Neuronal stem cell (in vitro differentiated cells): Measurements from ENCODE around the gene TRPV4. TPM values are rescaled to one million over a fixed set of nuclear protein-coding genes. Genes with fewer than 3 reads are reported as not detected.

Experiments used
- DNase-seq: peaks from one replicate; pipeline ENCODE4 v3.0.0-alpha.2; 2013; ENCODE audit warnings: low spot score
- H2AFZ ChIP-seq: one replicate; pipeline ENCODE4 v1.6.1; 2013; ENCODE audit warnings: mild to moderate bottlenecking, low read length, inconsistent platforms
- H2AK5ac ChIP-seq: 2 replicates; pipeline ENCODE4 v1.6.1; 2013; ENCODE audit warnings: low read depth, mild to moderate bottlenecking, inconsistent platforms, low read length, moderate library complexity, mixed read lengths
- H2BK120ac ChIP-seq: 2 replicates; pipeline ENCODE4 v1.6.1; 2013; ENCODE audit warnings: low read depth, mild to moderate bottlenecking, inconsistent platforms, low read length, moderate library complexity, mixed read lengths
- H2BK12ac ChIP-seq: one replicate; pipeline ENCODE4 v1.6.1; 2013; ENCODE audit warnings: low read length, inconsistent platforms
- H2BK15ac ChIP-seq: 2 replicates; pipeline ENCODE4 v1.6.1; 2013; ENCODE audit warnings: mild to moderate bottlenecking, low read length, inconsistent platforms, mixed read lengths
- H2BK5ac ChIP-seq: one replicate; pipeline ENCODE4 v1.6.1; 2013; ENCODE audit warnings: inconsistent platforms, mild to moderate bottlenecking, low read length, moderate library complexity
- H3K14ac ChIP-seq: one replicate; pipeline ENCODE4 v1.6.1; 2013; ENCODE audit warnings: low read length, inconsistent platforms
- H3K18ac ChIP-seq: 2 replicates; pipeline ENCODE4 v1.6.1; 2013; ENCODE audit warnings: low read length, inconsistent platforms
- H3K23ac ChIP-seq: 2 replicates; pipeline ENCODE4 v1.6.1; 2013; ENCODE audit warnings: low read depth, mild to moderate bottlenecking, mixed read lengths, low read length, inconsistent platforms; ENCODE audit not compliant: poor library complexity
- H3K27ac ChIP-seq: replicated peaks from 3 replicates; pipeline ENCODE4 v1.5.1; 2013; ENCODE audit warnings: low read length, inconsistent platforms
- H3K27me3 ChIP-seq, 3 experiments: 2 replicates each; pipeline ENCODE4 v1.6.1; 2013; ENCODE audit warnings: low read length in 3 of 3, mild to moderate bottlenecking in 2 of 3, inconsistent platforms in 1 of 3, low read depth in 1 of 3, mixed read lengths in 1 of 3, moderate library complexity in 1 of 3; ENCODE audit not compliant: control insufficient read depth in 3 of 3, insufficient read depth in 3 of 3
- H3K36me3 ChIP-seq, 2 donors: replicated peaks in 1 of 2; 2 replicates each; pipeline ENCODE4 v1.6.1; 2013; ENCODE audit warnings: low read length in 2 of 2; ENCODE audit not compliant: control insufficient read depth in 2 of 2, insufficient read depth in 2 of 2
- H3K4ac ChIP-seq: 2 replicates; pipeline ENCODE4 v1.6.1; 2013; ENCODE audit warnings: inconsistent platforms, mild to moderate bottlenecking, low read length, moderate library complexity
- H3K4me1 ChIP-seq, 2 donors: 1 replicate in 1 of 2; 2 replicates in 1 of 2; pipeline ENCODE4 v1.6.1; 2013; ENCODE audit warnings: low read length in 2 of 2, low read depth in 1 of 2; ENCODE audit not compliant: control insufficient read depth in 2 of 2, insufficient read depth in 1 of 2
- H3K4me2 ChIP-seq: one replicate; pipeline ENCODE4 v1.6.1; 2013; ENCODE audit warnings: mild to moderate bottlenecking, low read length, inconsistent platforms; ENCODE audit not compliant: insufficient read depth, poor library complexity, severe bottlenecking
- H3K4me3 ChIP-seq, 2 donors: 2 replicates each; pipeline ENCODE4 v1.5.1; 2013; ENCODE audit warnings: low read length in 2 of 2, mild to moderate bottlenecking in 2 of 2, inconsistent platforms in 1 of 2, moderate library complexity in 1 of 2
- H3K79me1 ChIP-seq: one replicate; pipeline ENCODE4 v1.6.1; 2013; ENCODE audit warnings: low read depth, mild to moderate bottlenecking, inconsistent platforms, low read length, moderate library complexity
- H3K9ac ChIP-seq: one replicate; pipeline ENCODE4 v1.6.1; 2013; ENCODE audit warnings: mild to moderate bottlenecking, low read depth, low read length, inconsistent platforms; ENCODE audit not compliant: poor library complexity
- H3K9me3 ChIP-seq, 2 donors: replicated peaks in 1 of 2; 2 replicates each; pipeline versions ENCODE3 to v1.6.1; 2013; ENCODE audit warnings: low read length in 2 of 2, mild to moderate bottlenecking in 2 of 2, inconsistent platforms in 1 of 2, low read depth in 1 of 2, mixed read lengths in 1 of 2, moderate library complexity in 1 of 2; ENCODE audit not compliant: control insufficient read depth in 2 of 2, insufficient read depth in 1 of 2
- H4K8ac ChIP-seq: one replicate; pipeline ENCODE4 v1.6.1; 2013; ENCODE audit warnings: low read depth, mild to moderate bottlenecking, inconsistent platforms, low read length, moderate library complexity
- H4K91ac ChIP-seq: one replicate; pipeline ENCODE4 v1.6.1; 2013; ENCODE audit warnings: low read length, low read depth, mild to moderate bottlenecking, inconsistent platforms; ENCODE audit not compliant: poor library complexity
- WGBS, 2 donors: extraction: QIAGEN DNeasy Blood & Tissue Kit; methylation state at CpG; one replicate each; pipeline ENCODE4 v1.1.7; 2013; ENCODE audit warnings: missing lambda C conversion rate in 2 of 2, mixed read lengths in 1 of 2; ENCODE audit not compliant: insufficient read length in 2 of 2, insufficient replicate concordance in 1 of 2; ENCODE audit errors: extremely low coverage in 2 of 2; 5-methylcytosine and 5-hydroxymethylcytosine counted together
- polyA plus RNA-seq, 2 experiments: library from polyadenylated mRNA; stranded (reverse); fragments of 200-250 nt; gene quantifications; one replicate each; pipeline ENCODE4 v1.2.3, GENCODE V29; 2013

TRPV4 gene
- polyA plus RNA-seq (2013, experiment 1 of 2) = 3.5 TPM
- polyA plus RNA-seq (2013, experiment 2 of 2) = 3.6 TPM

- Histone ChIP-seq H3K36me3 (no peaks in the 10 kb centered on the region), H2BK120ac (no peak within 1 kb of the TSS), H3K23ac (no peak within 1 kb of the TSS), H3K9ac (peak within 1 kb of the TSS; percentile 7), H3K27ac (no peak within 1 kb of the TSS), H2BK5ac (no peak within 1 kb of the TSS), H3K4me3 (peak within 1 kb of the TSS; percentile 34 to 79), H4K8ac (no peak within 1 kb of the TSS), H2BK15ac (peak within 1 kb of the TSS; percentile 3), H3K14ac (no peak within 1 kb of the TSS), H2AK5ac (peak within 1 kb of the TSS; percentile 77), H3K18ac (peak within 1 kb of the TSS; percentile 86), H3K79me1 (no peaks in the 10 kb centered on the region), H3K4me2 (peak within 1 kb of the TSS; percentile 84), H3K9me3 (no peaks in the 10 kb centered on the region), H3K27me3 (peaks cover 0 to 38% (median 2%) of the 10 kb centered on the region in 3 experiments), H3K4ac (no peak within 1 kb of the TSS), H4K91ac (no peak within 1 kb of the TSS), H2BK12ac (no peak within 1 kb of the TSS), H3K4me1 (no peaks in the 10 kb centered on the region), H2AFZ (peak within 1 kb of the TSS; percentile 90)
- peak; percentile 40 for DNase-seq
- no CpG with 5 or more reads among the region's 67 CpGs for WGBS, 2 donors
Observed at GRCh38 chr12:109833307-109834189, at the start of gene TRPV4. Gene TRPV4 (minus strand): TSS chr12:109833398. CDS start chr12:109814796, 18,602 bp downstream.

DNA sequence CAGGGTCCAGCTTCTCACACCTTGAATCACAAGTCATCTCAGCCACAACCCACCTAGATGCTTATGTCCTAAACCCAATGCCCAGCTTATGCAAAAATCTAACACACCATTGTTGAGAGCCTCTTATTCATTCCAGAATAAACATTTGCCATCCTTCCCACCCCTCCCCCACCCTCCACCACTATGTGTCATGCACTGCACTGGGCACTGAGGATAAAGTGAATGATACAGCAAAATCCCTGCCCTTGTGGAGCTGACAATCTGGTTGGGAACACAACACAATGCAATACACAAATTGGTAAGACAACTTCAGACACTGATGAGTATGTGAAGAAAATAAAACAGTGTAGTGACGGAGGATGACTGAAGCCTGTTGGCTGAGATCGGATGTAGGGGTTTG is 48.6 kb upstream of the TRPV4 start:
- H3K36me3 ChIP-seq = no peaks in the 10 kb centered on the region
- no peak overlapping the region for H3K27ac ChIP-seq
- no peaks in the 10 kb centered on the region for H3K9me3 ChIP-seq
- H3K18ac ChIP-seq = no peak overlapping the region
- no peak overlapping the region for H3K23ac ChIP-seq
- H3K4me2 ChIP-seq = no peak overlapping the region
- H2BK15ac ChIP-seq = no peak overlapping the region
- H3K4me3 ChIP-seq = no peak overlapping the region
- H3K9ac ChIP-seq = no peak overlapping the region
- DNase-seq = no peak
- H3K79me1 ChIP-seq = peaks cover 5% of the 10 kb centered on the region
- no peak overlapping the region for H3K4ac ChIP-seq
- H2BK5ac ChIP-seq = no peak overlapping the region
- peak overlapping the region; percentile 99 for H2AFZ ChIP-seq
- no peak overlapping the region for H2AK5ac ChIP-seq
- H3K4me1 ChIP-seq = peaks cover 10 to 14% of the 10 kb centered on the region in 2 donors
- no CpG with 5 or more reads among the region's 2 CpGs for WGBS, 2 donors
- no peak overlapping the region for H4K91ac ChIP-seq
- H3K14ac ChIP-seq = no peak overlapping the region
- no peak overlapping the region for H2BK12ac ChIP-seq
- H3K27me3 ChIP-seq = peaks cover 0 to 10% (median 10%) of the 10 kb centered on the region in 3 experiments
- no peak overlapping the region for H2BK120ac ChIP-seq
- H4K8ac ChIP-seq = no peak overlapping the region

GRCh38 chr12:109880938-109881337 is 47.7 kb upstream of the TRPV4 start:
- Histone ChIP-seq H2BK5ac (no peak overlapping the region), H2BK120ac (no peak overlapping the region), H3K9ac (no peak overlapping the region), H4K8ac (no peak overlapping the region), H2AK5ac (no peak overlapping the region), H2BK12ac (no peak overlapping the region), H3K36me3 (no peaks in the 10 kb centered on the region), H3K27ac (no peak overlapping the region), H3K23ac (no peak overlapping the region), H3K4ac (no peak overlapping the region), H4K91ac (no peak overlapping the region), H3K4me1 (peaks cover 10 to 14% of the 10 kb centered on the region in 2 donors), H3K27me3 (peaks cover 0 to 10% (median 10%) of the 10 kb centered on the region in 3 experiments), H3K4me3 (peak overlapping the region; percentile 79 to 86), H3K79me1 (peaks cover 5% of the 10 kb centered on the region), H3K18ac (no peak overlapping the region), H2AFZ (peak overlapping the region; percentile 99), H3K14ac (no peak overlapping the region), H3K9me3 (no peaks in the 10 kb centered on the region), H2BK15ac (no peak overlapping the region), H3K4me2 (peak overlapping the region; percentile 61)
- no CpG with 5 or more reads among the region's 9 CpGs for WGBS, 2 donors
- DNase-seq = no peak
